ENCODE results near the gene TBC1D9. TPM values are rescaled to one million over a fixed set of nuclear protein-coding genes. Genes with fewer than 3 reads are reported as not detected.

Gene TBC1D9
- total RNA-seq, 1 donor, result 28.7 TPM

DNA sequence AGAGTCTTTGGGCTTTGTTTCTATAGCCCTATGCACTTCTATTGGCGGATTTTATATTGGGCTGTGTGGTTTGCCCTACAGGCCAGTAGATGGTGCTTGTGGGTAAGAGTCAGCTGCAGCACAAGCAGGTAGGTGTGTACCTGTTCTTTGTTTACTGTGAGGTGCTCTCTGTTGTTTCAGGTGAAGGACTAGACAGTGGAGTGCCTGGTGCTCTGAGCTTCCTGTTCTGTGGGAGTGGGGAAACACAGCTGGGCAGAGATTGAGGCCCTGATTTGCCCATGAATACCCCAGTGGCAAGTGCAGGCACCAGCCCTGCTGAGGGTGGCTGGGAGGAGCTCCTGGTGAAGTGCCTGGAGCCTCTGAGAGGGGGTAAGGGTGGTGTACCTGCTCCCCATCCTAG, 161.1 kb downstream of the TBC1D9 start:
- peak; percentile 25 for DNase-seq (ENCODE audit: low read depth)
- TF ChIP-seq CTCF (IDR thresholded peaks at IDR 0.05; ENCODE audit: insufficient read depth, low read length), result peak; percentile 64
- H3K4me3 ChIP-seq (ENCODE audit: low read depth, low read length), result no peak overlapping the region

DNA sequence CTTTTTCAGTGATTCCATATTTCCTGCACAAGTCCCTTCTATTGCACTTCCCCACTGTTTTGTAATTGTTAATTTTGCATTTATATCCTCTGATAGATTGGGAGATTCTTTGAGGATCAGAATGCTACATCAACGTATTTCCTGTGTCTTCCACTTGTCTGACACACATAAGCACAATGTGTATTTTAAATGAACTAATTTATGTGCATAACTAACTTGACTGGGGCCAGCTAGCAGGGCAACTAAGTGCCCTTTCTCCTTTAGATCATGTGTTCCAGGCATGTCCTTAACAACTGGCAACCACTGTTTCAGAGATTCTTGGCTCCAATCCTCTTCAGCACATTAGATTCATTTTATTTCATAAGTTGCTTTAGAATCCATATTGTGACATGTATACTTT, 171.7 kb downstream of the TBC1D9 start:
- no peak for DNase-seq (ENCODE audit: low read depth)
- no peak for TF ChIP-seq CTCF (IDR thresholded peaks at IDR 0.05; ENCODE audit: insufficient read depth, low read length)

DNA sequence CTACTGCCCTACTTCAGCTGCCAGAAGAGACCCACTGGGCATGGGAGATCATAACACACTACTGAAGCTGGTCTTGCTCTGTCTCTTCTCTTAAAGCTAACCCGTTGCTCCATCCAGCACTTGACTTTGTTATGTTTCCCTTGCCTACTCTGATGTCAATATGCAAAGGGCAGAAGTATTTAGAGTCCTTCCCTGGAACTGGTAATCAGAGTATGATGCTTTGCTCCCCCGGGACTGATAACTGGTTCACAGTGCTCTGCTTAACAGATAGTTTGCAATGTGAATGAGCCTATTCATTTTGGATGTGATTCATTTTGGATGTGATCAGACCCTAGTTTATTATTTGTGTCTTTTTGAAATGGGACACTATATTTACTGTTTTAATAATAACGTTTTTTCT, 175.1 kb downstream of the TBC1D9 start:
- DNase-seq (ENCODE audit: low read depth), result no peak
- no peak for TF ChIP-seq CTCF (IDR thresholded peaks at IDR 0.05; ENCODE audit: insufficient read depth, low read length)
- H3K4me3 ChIP-seq (ENCODE audit: low read depth, low read length), result no peak overlapping the region

More for the DNA sequence above, 171.7 kb downstream of the TBC1D9 start:
- no peak overlapping the region for H3K4me3 ChIP-seq (ENCODE audit: low read depth, low read length)

GRCh38 chr4:140579278-140579677, 176.9 kb downstream of the TBC1D9 start:
- H3K4me3 ChIP-seq (ENCODE audit: low read depth, low read length), result no peak overlapping the region
- no peak for TF ChIP-seq CTCF (IDR thresholded peaks at IDR 0.05; ENCODE audit: insufficient read depth, low read length)
- no peak for DNase-seq (ENCODE audit: low read depth)

GRCh38 chr4:140575489-140575888, 180.7 kb downstream of the TBC1D9 start:
- no peak overlapping the region for H3K4me3 ChIP-seq (ENCODE audit: low read depth, low read length)
- no peak for DNase-seq (ENCODE audit: low read depth)
- no peak for TF ChIP-seq CTCF (IDR thresholded peaks at IDR 0.05; ENCODE audit: insufficient read depth, low read length)

DNA sequence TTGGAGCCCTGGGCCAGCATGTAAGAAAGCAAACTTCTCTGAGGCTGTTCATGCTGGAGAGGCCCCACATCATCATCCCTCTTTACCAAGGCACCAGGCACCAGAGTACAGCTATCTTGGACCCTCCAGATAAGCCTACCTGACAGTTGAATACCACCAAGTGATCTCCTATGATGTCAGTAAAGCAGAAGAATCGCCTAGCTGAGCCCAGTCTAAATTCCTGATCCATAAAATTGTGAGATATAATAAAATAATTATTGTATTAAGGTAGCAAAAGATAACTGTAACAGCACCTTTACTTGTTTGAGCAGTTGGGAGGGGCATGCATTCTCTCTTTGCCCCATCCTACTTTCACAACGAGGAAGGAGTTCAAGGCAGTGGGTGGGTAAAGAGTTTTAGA, 184.6 kb downstream of the TBC1D9 start:
- no peak for TF ChIP-seq CTCF (IDR thresholded peaks at IDR 0.05; ENCODE audit: insufficient read depth, low read length)
- H3K4me3 ChIP-seq (ENCODE audit: low read depth, low read length), result no peak overlapping the region
- DNase-seq (ENCODE audit: low read depth), result no peak

Small RNAs within 50 kb of the gene (small RNA-seq; reads per million reads assigned to genes)
- gene AC108019.1 (not detected), gene RF00019 (not detected), gene RN7SL152P (not detected), gene RNY1P14 (not detected)

Other genes with a start within 250 kb of the TBC1D9 start
- gene ELMOD2, start 232.2 kb downstream of the TBC1D9 start, total RNA-seq (ENCODE audit: low replicate concordance), result 38.3 and 125 TPM in 2 replicates
- gene UCP1, start 187.4 kb downstream of the TBC1D9 start, total RNA-seq (ENCODE audit: low replicate concordance), result not detected in 2 replicates

Measured in fibroblast of the aortic adventitia (primary cell).